H9 (cell line): ENCODE results near the gene LAMB1. TPM values are rescaled to one million over a fixed set of nuclear protein-coding genes. Genes with fewer than 3 reads are reported as not detected.

Experiments
- DNase-seq: peaks from one replicate; pipeline ENCODE4 v3.0.0-alpha.2; 2017
- H2AFZ ChIP-seq: one replicate; pipeline ENCODE4 v1.6.1; 2013; ENCODE audit warnings: mild to moderate bottlenecking, low read length, control low read depth, moderate library complexity
- H2AK5ac ChIP-seq: 2 replicates; pipeline ENCODE4 v1.6.1; 2013; ENCODE audit warnings: low read length, control low read depth, mixed read lengths; ENCODE audit not compliant: insufficient read length
- H2BK120ac ChIP-seq: one replicate; pipeline ENCODE4 v1.6.1; 2013; ENCODE audit warnings: low read depth, mild to moderate bottlenecking, low read length, control low read depth, inconsistent platforms; ENCODE audit not compliant: poor library complexity, severe bottlenecking
- H2BK12ac ChIP-seq: 2 replicates; pipeline ENCODE4 v1.6.1; 2013; ENCODE audit warnings: low read length, control low read depth, mixed read lengths, low read depth; ENCODE audit not compliant: insufficient read length
- H2BK15ac ChIP-seq: 2 replicates; pipeline ENCODE4 v1.6.1; 2013; ENCODE audit warnings: low read depth, low read length, control low read depth
- H2BK20ac ChIP-seq: one replicate; pipeline ENCODE4 v1.6.1; 2013; ENCODE audit warnings: low read depth, mild to moderate bottlenecking, low read length, control low read depth, inconsistent platforms; ENCODE audit not compliant: poor library complexity, severe bottlenecking
- H2BK5ac ChIP-seq: 2 replicates; pipeline ENCODE4 v1.6.1; 2013; ENCODE audit warnings: low read length, control low read depth, mixed read lengths; ENCODE audit not compliant: insufficient read length
- H3K14ac ChIP-seq: 2 replicates; pipeline ENCODE4 v1.6.1; 2013; ENCODE audit warnings: low read length, control low read depth; ENCODE audit not compliant: insufficient read depth
- H3K18ac ChIP-seq: 2 replicates; pipeline ENCODE4 v1.6.1; 2013; ENCODE audit warnings: low read depth, mild to moderate bottlenecking, mixed read lengths, low read length, control low read depth; ENCODE audit not compliant: insufficient read length
- H3K23ac ChIP-seq: 2 replicates; pipeline ENCODE4 v1.6.1; 2013; ENCODE audit warnings: low read length, control low read depth, mixed read lengths, low read depth; ENCODE audit not compliant: insufficient read length
- H3K23me2 ChIP-seq: 2 replicates; pipeline ENCODE4 v1.6.1; 2013; ENCODE audit warnings: low read depth, mild to moderate bottlenecking, mixed read lengths, low read length, control low read depth; ENCODE audit not compliant: insufficient read length, poor library complexity, severe bottlenecking
- H3K27ac ChIP-seq: 2 replicates; pipeline ENCODE4 v1.5.1; 2013; ENCODE audit warnings: low read length, control low read depth, mixed read lengths, low read depth; ENCODE audit not compliant: insufficient read length
- H3K27me3 ChIP-seq: 2 replicates; pipeline ENCODE4 v1.6.1; 2013; ENCODE audit warnings: low read length, control low read depth, inconsistent platforms; ENCODE audit not compliant: insufficient read depth
- H3K4ac ChIP-seq: 2 replicates; pipeline ENCODE4 v1.6.1; 2013; ENCODE audit warnings: low read depth, mild to moderate bottlenecking, control low read depth, inconsistent platforms, low read length, moderate library complexity
- H3K4me1 ChIP-seq: 2 replicates; pipeline ENCODE4 v1.6.1; 2013; ENCODE audit warnings: low read length, control low read depth, inconsistent platforms; ENCODE audit not compliant: insufficient read depth
- H3K4me2 ChIP-seq: 2 replicates; pipeline ENCODE4 v1.6.1; 2013; ENCODE audit warnings: low read length, control low read depth, mixed read lengths; ENCODE audit not compliant: insufficient read length, insufficient read depth
- H3K56ac ChIP-seq: 2 replicates; pipeline ENCODE4 v1.6.1; 2013; ENCODE audit warnings: low read depth, mild to moderate bottlenecking, mixed read lengths, low read length, control low read depth; ENCODE audit not compliant: insufficient read length
- H3K79me1 ChIP-seq: 2 replicates; pipeline ENCODE4 v1.6.1; 2013; ENCODE audit warnings: low read depth, mild to moderate bottlenecking, moderate library complexity, low read length, control low read depth, inconsistent platforms; ENCODE audit not compliant: insufficient read depth, poor library complexity, severe bottlenecking
- H3K79me2 ChIP-seq: 2 replicates; pipeline ENCODE4 v1.6.1; 2013; ENCODE audit warnings: low read length, control low read depth, inconsistent platforms; ENCODE audit not compliant: insufficient read depth
- H3K9ac ChIP-seq: 2 replicates; pipeline ENCODE4 v1.6.1; 2013; ENCODE audit warnings: low read length, control low read depth, mixed read lengths; ENCODE audit not compliant: insufficient read length; ENCODE audit errors: extremely low read depth
- H3K9me3 ChIP-seq: one replicate; pipeline ENCODE4 v1.6.1; 2013; ENCODE audit warnings: low read depth, low read length, inconsistent platforms; ENCODE audit not compliant: control insufficient read depth
- H3T11ph ChIP-seq: one replicate; pipeline ENCODE4 v1.6.1; 2013; ENCODE audit warnings: mild to moderate bottlenecking, low read length, control low read depth, inconsistent platforms
- H4K20me1 ChIP-seq: one replicate; pipeline ENCODE4 v1.6.1; 2013; ENCODE audit not compliant: control insufficient read depth, insufficient read length, insufficient read depth
- H4K5ac ChIP-seq: 2 replicates; pipeline ENCODE4 v1.6.1; 2013; ENCODE audit warnings: low read depth, mild to moderate bottlenecking, mixed read lengths, low read length, control low read depth; ENCODE audit not compliant: insufficient read length
- H4K8ac ChIP-seq: replicated peaks from 2 replicates; pipeline ENCODE4 v1.6.1; 2013; ENCODE audit warnings: low read length, control low read depth, mixed read lengths, low read depth; ENCODE audit not compliant: insufficient read length
- H4K91ac ChIP-seq: 2 replicates; pipeline ENCODE4 v1.6.1; 2013; ENCODE audit warnings: low read depth, mild to moderate bottlenecking, moderate library complexity, mixed read lengths, low read length, control low read depth; ENCODE audit not compliant: insufficient read length
- H3K27ac Mint-ChIP-seq, 3 experiments: 2 replicates in 2 of 3; 3 replicates in 1 of 3; pipeline ENCODE4 v1.8.0; 2020 to 2021; ENCODE audit warnings: mixed read lengths in 3 of 3, mild to moderate bottlenecking in 1 of 3, moderate library complexity in 1 of 3
- H3K27me3 Mint-ChIP-seq: 2 replicates; pipeline ENCODE4 v1.8.0; 2021; ENCODE audit warnings: low read depth, mild to moderate bottlenecking, moderate library complexity, mixed read lengths
- H3K36me3 Mint-ChIP-seq, 3 experiments: 2 replicates in 2 of 3; 3 replicates in 1 of 3; pipeline ENCODE4 v1.8.0; 2020 to 2021; ENCODE audit warnings: low read depth in 3 of 3, mixed read lengths in 3 of 3; ENCODE audit not compliant: insufficient read depth in 1 of 3
- H3K4me1 Mint-ChIP-seq, 2 experiments: 2 replicates each; pipeline ENCODE4 v1.8.0; 2020; ENCODE audit warnings: mixed read lengths in 2 of 2
- H3K4me3 Mint-ChIP-seq, 2 experiments: 2 replicates in 1 of 2; 3 replicates in 1 of 2; pipeline ENCODE4 v1.8.0; 2020 to 2021; ENCODE audit warnings: mild to moderate bottlenecking in 2 of 2, mixed read lengths in 2 of 2, moderate library complexity in 1 of 2
- H3K9me3 Mint-ChIP-seq, 2 experiments: 2 replicates in 1 of 2; 3 replicates in 1 of 2; pipeline ENCODE4 v1.8.0; 2020; ENCODE audit warnings: mild to moderate bottlenecking in 2 of 2, mixed read lengths in 2 of 2, moderate library complexity in 1 of 2
- WGBS: extraction: QIAGEN DNeasy Blood & Tissue Kit; methylation state at CpG from one replicate; pipeline ENCODE4 v1.1.7; 2013; ENCODE audit warnings: missing lambda C conversion rate, low lambda C conversion rate, mixed read lengths; ENCODE audit not compliant: insufficient read length; ENCODE audit errors: extremely low coverage; 5-methylcytosine and 5-hydroxymethylcytosine counted together
- total RNA-seq: library from RNA; stranded (reverse); gene quantifications from 2 replicates; pipeline ENCODE4 v1.2.1, GENCODE V29; 2021
- TF ChIP-seq, protein P1 (sequence below): fragments of 200-600 bp; sonication (generic); conservative IDR thresholded peaks from 3 replicates; pipeline ENCODE4 v1.8.0; 2021; ENCODE audit warnings: antibody characterized with exemption, mild to moderate bottlenecking

LAMB1 gene
- total RNA-seq, 1 experiment from 2014 or later: 75.8 TPM

GRCh38 chr7:107969856-107970255, 33.1 kb downstream of the LAMB1 start:
- Histone ChIP-seq H3K9ac (no peak overlapping the region), H2AFZ (no peak overlapping the region), H3K18ac (no peak overlapping the region), H3K23me2 (no peaks in the 10 kb centered on the region), H2BK15ac (no peak overlapping the region), H4K20me1 (no peaks in the 10 kb centered on the region), H3T11ph (no peak overlapping the region), H3K14ac (no peak overlapping the region), H2BK12ac (no peak overlapping the region), H3K79me1 (no peaks in the 10 kb centered on the region), H4K8ac (no peak overlapping the region), H3K9me3 (no peaks in the 10 kb centered on the region), H3K4me1 (peaks cover under 1% of the 10 kb centered on the region; the same call in 1 of the 2 replicates), H3K27ac (no peak overlapping the region), H4K5ac (no peak overlapping the region), H2BK5ac (no peak overlapping the region), H3K27me3 (no peaks in the 10 kb centered on the region), H3K56ac (no peak overlapping the region), H3K4me2 (no peak overlapping the region), H3K23ac (no peak overlapping the region), H2BK20ac (no peak overlapping the region), H3K4ac (no peak overlapping the region), H3K79me2 (no peaks in the 10 kb centered on the region), H2AK5ac (no peak overlapping the region), H2BK120ac (no peak overlapping the region), H4K91ac (no peak overlapping the region)
- H3K9me3 Mint-ChIP-seq: no peaks in the 10 kb centered on the region
- H3K4me3 Mint-ChIP-seq: no peak overlapping the region
- H3K27ac Mint-ChIP-seq: no peak overlapping the region
- no peaks in the 10 kb centered on the region for H3K27me3 Mint-ChIP-seq
- no CpG with 5 or more reads among the region's 6 CpGs for WGBS
- DNase-seq: no peak
- peaks cover 3 to 6% of the 10 kb centered on the region in 2 experiments for H3K4me1 Mint-ChIP-seq
- TF ChIP-seq, protein P1, sequence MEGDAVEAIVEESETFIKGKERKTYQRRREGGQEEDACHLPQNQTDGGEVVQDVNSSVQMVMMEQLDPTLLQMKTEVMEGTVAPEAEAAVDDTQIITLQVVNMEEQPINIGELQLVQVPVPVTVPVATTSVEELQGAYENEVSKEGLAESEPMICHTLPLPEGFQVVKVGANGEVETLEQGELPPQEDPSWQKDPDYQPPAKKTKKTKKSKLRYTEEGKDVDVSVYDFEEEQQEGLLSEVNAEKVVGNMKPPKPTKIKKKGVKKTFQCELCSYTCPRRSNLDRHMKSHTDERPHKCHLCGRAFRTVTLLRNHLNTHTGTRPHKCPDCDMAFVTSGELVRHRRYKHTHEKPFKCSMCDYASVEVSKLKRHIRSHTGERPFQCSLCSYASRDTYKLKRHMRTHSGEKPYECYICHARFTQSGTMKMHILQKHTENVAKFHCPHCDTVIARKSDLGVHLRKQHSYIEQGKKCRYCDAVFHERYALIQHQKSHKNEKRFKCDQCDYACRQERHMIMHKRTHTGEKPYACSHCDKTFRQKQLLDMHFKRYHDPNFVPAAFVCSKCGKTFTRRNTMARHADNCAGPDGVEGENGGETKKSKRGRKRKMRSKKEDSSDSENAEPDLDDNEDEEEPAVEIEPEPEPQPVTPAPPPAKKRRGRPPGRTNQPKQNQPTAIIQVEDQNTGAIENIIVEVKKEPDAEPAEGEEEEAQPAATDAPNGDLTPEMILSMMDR: no peak
- H3K36me3 Mint-ChIP-seq: peaks cover 8 to 50% (median 31%) of the 10 kb centered on the region in 3 experiments; a peak in 5 of 7 replicates
